Ovary (tissue), 9 donors: ENCODE results near the gene HOMER1. TPM values are rescaled to one million over a fixed set of nuclear protein-coding genes. Genes with fewer than 3 reads are reported as not detected.

Experiments
- DNase-seq, 5 donors: peaks; one replicate each; pipeline ENCODE4 v3.0.0-alpha.2; 2019 to 2020
- H3K27ac ChIP-seq, 2 donors: fragments of 200-600 bp; one replicate each; pipeline versions ENCODE4 v1.5.1 to v1.8.0; 2019 to 2022
- H3K27me3 ChIP-seq: fragments of 200-600 bp; one replicate; pipeline ENCODE4 v1.8.0; 2022
- H3K36me3 ChIP-seq: fragments of 200-600 bp; sonication (generic); one replicate; pipeline ENCODE4 v1.5.1; 2019
- H3K4me1 ChIP-seq: one replicate; pipeline ENCODE4 v1.8.1; 2013; ENCODE audit warnings: mild to moderate bottlenecking, moderate library complexity; ENCODE audit not compliant: insufficient read depth
- H3K4me3 ChIP-seq: fragments of 200-600 bp; sonication (generic); one replicate; pipeline ENCODE4 v1.5.1; 2017
- H3K9me3 ChIP-seq, 2 donors: fragments of 200-600 bp in 1 of 2; sonication (generic) in 1 of 2; one replicate each; pipeline versions ENCODE4 v1.5.1 to v1.8.1; 2013 to 2019; ENCODE audit warnings: mild to moderate bottlenecking in 1 of 2, moderate library complexity in 1 of 2
- EP300 ChIP-seq: sonication (generic); formaldehyde crosslinking; IDR thresholded peaks from one replicate; pipeline ENCODE4 v1.6.1; 2017; ENCODE audit warnings: antibody characterized with exemption
- POLR2A ChIP-seq: fragments of 450-650 bp; IDR thresholded peaks from one replicate; pipeline ENCODE4 v1.6.1; 2017; ENCODE audit warnings: antibody characterized with exemption, mild to moderate bottlenecking, moderate library complexity
- WGBS, 3 donors: extraction: QIAGEN DNeasy Blood & Tissue Kit in 1 of 3; methylation state at CpG; one replicate each; pipeline versions ENCODE4 v1.1.5 to v1.1.7; 2013 to 2017; 5-methylcytosine and 5-hydroxymethylcytosine counted together
- intact Hi-C, 4 donors: fragments of 100-400 bp; cut with DNase I; formaldehyde crosslinking; loops; one replicate each; pipeline versions ENCODE4 v1.11.0 to v1.15.1; 2022 to 2023
- polyA plus RNA-seq, 2 donors: library from polyadenylated mRNA; stranded (reverse); fragments of 200-250 nt in 1 of 2; fragments of 350-450 nt in 1 of 2; fragmentation: Illumina TruSeq in 1 of 2; extraction: RNeasy Lipid Tissue Mini Kit (QIAGEN cat#74804) in 1 of 2; gene quantifications; one replicate each; pipeline ENCODE4 v1.2.3, GENCODE V29; 2013 to 2014
- total RNA-seq, 7 donors: library from RNA; depleted of rRNA in 2 of 7; stranded (reverse); fragments of >200 nt in 2 of 7; fragmentation: NEBNext Ultra II Directional in 3 of 7; extraction: Animal tissue kit (Norgen Biotek cat#: 25700) in 3 of 7; gene quantifications; one replicate each; pipeline versions ENCODE4 v1.1.0 to v1.2.4, GENCODE V29; 2016 to 2023
- TF ChIP-seq, protein P1 (sequence below), 3 donors: fragments of 450-650 bp in 2 of 3; fragments of 200-600 bp in 1 of 3; IDR thresholded peaks; one replicate each; pipeline versions ENCODE4 v1.5.1 to v1.8.0; 2016 to 2022; ENCODE audit warnings: antibody characterized with exemption in 3 of 3, mild to moderate bottlenecking in 1 of 3
- donor health status: DM: no; HTN: no; CAD: no; lungs with moderate emphysema.
- donor health status: DM: no; HTN: no; CAD: no.
- donor health status: Bipolar disorder and iron deficiency.
- donor health status: DM: yes; HTN: yes; CAD: no.
- donor health status: DM: no; HTN: no; CAD: no.
- donor health status: DM: yes; HTN: yes; CAD: no.

Gene HOMER1
- total and polyA plus RNA-seq, 9 donors, result 1.8 to 37.8 (median 10.9) TPM

DNA sequence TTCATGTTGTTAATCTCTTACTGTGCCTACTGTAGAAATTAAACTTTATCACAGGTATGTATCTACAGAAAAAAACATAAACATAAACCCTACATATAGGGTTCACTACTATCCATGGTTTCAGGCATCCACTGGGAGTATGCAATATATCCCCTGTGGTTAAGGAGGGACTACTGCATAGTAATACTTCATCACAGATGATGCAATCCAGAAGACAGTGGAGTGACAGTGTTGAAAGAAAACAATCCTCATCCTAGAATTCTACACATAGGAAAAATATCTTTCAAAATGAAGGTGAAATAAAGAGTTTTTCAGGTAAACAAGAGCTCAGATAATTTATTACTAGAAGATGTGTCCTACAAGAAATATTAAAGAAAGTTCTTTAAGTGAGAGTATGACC lies 105.9 kb downstream of the HOMER1 start:
- no peak for DNase-seq
- H3K27me3 ChIP-seq, result no peaks in the 10 kb centered on the region
- no peaks in the 10 kb centered on the region for H3K4me1 ChIP-seq
- no peaks in the 10 kb centered on the region for H3K36me3 ChIP-seq
- no peak overlapping the region for H3K27ac ChIP-seq
- H3K9me3 ChIP-seq, result no peaks in the 10 kb centered on the region
- no peak for TF ChIP-seq EP300
- TF ChIP-seq, protein P1, sequence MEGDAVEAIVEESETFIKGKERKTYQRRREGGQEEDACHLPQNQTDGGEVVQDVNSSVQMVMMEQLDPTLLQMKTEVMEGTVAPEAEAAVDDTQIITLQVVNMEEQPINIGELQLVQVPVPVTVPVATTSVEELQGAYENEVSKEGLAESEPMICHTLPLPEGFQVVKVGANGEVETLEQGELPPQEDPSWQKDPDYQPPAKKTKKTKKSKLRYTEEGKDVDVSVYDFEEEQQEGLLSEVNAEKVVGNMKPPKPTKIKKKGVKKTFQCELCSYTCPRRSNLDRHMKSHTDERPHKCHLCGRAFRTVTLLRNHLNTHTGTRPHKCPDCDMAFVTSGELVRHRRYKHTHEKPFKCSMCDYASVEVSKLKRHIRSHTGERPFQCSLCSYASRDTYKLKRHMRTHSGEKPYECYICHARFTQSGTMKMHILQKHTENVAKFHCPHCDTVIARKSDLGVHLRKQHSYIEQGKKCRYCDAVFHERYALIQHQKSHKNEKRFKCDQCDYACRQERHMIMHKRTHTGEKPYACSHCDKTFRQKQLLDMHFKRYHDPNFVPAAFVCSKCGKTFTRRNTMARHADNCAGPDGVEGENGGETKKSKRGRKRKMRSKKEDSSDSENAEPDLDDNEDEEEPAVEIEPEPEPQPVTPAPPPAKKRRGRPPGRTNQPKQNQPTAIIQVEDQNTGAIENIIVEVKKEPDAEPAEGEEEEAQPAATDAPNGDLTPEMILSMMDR (IDR thresholded peaks at IDR 0.05), result no peak
- no peak for TF ChIP-seq POLR2A
- H3K4me3 ChIP-seq, result no peak overlapping the region
- intact Hi-C loops, result no loop called here

DNA sequence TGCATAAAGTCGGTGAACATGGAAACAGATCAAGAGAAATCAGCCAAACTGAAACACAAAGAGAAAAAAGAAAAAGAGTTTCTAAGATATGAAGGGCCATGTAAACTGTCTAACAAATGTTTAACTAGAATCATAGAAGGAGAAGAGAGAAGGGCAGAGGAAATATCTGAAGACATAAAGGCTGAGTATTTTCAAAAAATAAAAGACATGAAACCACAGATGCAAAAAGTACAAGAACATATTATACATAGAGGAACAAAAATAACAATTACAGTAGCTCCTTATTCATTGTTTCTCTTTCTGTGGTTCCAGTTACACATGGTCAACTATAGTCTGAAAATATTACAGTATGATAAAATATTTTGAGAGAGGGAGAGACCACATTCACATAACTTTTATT lies 106.3 kb downstream of the HOMER1 start:
- H3K4me1 ChIP-seq, result no peaks in the 10 kb centered on the region
- H3K4me3 ChIP-seq, result no peak overlapping the region
- intact Hi-C loops, result no loop called here
- H3K9me3 ChIP-seq, result no peaks in the 10 kb centered on the region
- no peaks in the 10 kb centered on the region for H3K36me3 ChIP-seq
- no peak for DNase-seq
- TF ChIP-seq POLR2A, result no peak
- no peak for TF ChIP-seq EP300
- TF ChIP-seq, protein P1 (IDR thresholded peaks at IDR 0.05), result no peak
- H3K27ac ChIP-seq, result no peak overlapping the region
- WGBS, 3 donors, result 95 to 100% (median 98%) methylated on average over 1 of the region's 1 CpG
- no peaks in the 10 kb centered on the region for H3K27me3 ChIP-seq

GRCh38 chr5:79401216-79401615 lies 112.7 kb downstream of the HOMER1 start:
- Histone ChIP-seq H3K27ac (no peak overlapping the region), H3K27me3 (no peaks in the 10 kb centered on the region), H3K4me3 (no peak overlapping the region), H3K36me3 (no peaks in the 10 kb centered on the region), H3K9me3 (no peaks in the 10 kb centered on the region), H3K4me1 (no peaks in the 10 kb centered on the region)
- DNase-seq, result no peak
- 85 to 97% (median 95%) methylated on average over 5 of the region's 5 CpGs for WGBS, 3 donors
- TF ChIP-seq EP300 (no peak), POLR2A (no peak)
- TF ChIP-seq, protein P1 (IDR thresholded peaks at IDR 0.05), result no peak
- intact Hi-C loops, result no loop called here

- no peaks in the 10 kb centered on the region for H3K9me3 ChIP-seq
- no peaks in the 10 kb centered on the region for H3K36me3 ChIP-seq
- H3K4me1 ChIP-seq, result no peaks in the 10 kb centered on the region
- H3K4me3 ChIP-seq, result no peak overlapping the region
- DNase-seq, result no peak
- intact Hi-C loops, result no loop called here
- no peaks in the 10 kb centered on the region for H3K27me3 ChIP-seq
- no peak for TF ChIP-seq POLR2A
- TF ChIP-seq EP300, result no peak
- TF ChIP-seq, protein P1 (IDR thresholded peaks at IDR 0.05), result no peak
- 96 to 100% (median 98%) methylated on average over 1 of the region's 1 CpG for WGBS, 3 donors
- H3K27ac ChIP-seq, result no peak overlapping the region
These were observed 114.9 kb downstream of the HOMER1 start for GRCh38 chr5:79399046-79399445.

- H3K27me3 ChIP-seq, result no peaks in the 10 kb centered on the region
- no peak overlapping the region for H3K27ac ChIP-seq
- no peaks in the 10 kb centered on the region for H3K36me3 ChIP-seq
- H3K4me3 ChIP-seq, result no peak overlapping the region
- TF ChIP-seq, protein P1 (IDR thresholded peaks at IDR 0.05), result no peak
- no peak for TF ChIP-seq EP300
- no peak for TF ChIP-seq POLR2A
- 76 to 82% (median 80%) methylated on average over 1 of the region's 1 CpG for WGBS, 3 donors
- H3K9me3 ChIP-seq, result no peaks in the 10 kb centered on the region
- DNase-seq, result no peak
- H3K4me1 ChIP-seq, result no peaks in the 10 kb centered on the region
- intact Hi-C loops, result no loop called here
These were observed 116.9 kb downstream of the HOMER1 start for GRCh38 chr5:79397080-79397479.
